Caco-2 (cell line): Measurements from ENCODE around the gene SPATA17. TPM values are rescaled to one million over a fixed set of nuclear protein-coding genes. Genes with fewer than 3 reads are reported as not detected.
"Not testable (repeated sequence)": the region's sequence is repeated elsewhere in the genome, so short reads cannot be mapped to it uniquely, and the experiment has no call there.

Source experiments
- BruUV-seq: library from RNA; stranded (reverse); fragments of 400-500 nt; replicated peaks from 2 replicates; lab custom pipeline; 2021; lab: Mats Ljungman, UMichigan
- CTCF ChIA-PET: fragments of 300-600 bp; sonication (Branson Sonifier 250); formaldehyde crosslinking; loops from one replicate; lab custom pipeline; 2022; ENCODE audit warnings: antibody characterized with exemption; lab: Charles Lee
- POLR2A ChIA-PET: fragments of 300-600 bp; sonication (Branson Sonifier 250); formaldehyde crosslinking; loops from one replicate; lab custom pipeline; 2022; ENCODE audit warnings: antibody characterized with exemption; lab: Charles Lee
- DNase-seq, 2 experiments: peaks; one replicate each; pipeline versions ENCODE4 v3.0.0 to v3.0.0-alpha.2; 2020 to 2022
- H3K27me3 ChIP-seq: replicated peaks from 2 replicates; pipeline ENCODE4 v1.6.0; 2011; ENCODE audit warnings: low read length; ENCODE audit not compliant: control insufficient read depth, insufficient read depth
- H3K36me3 ChIP-seq: 2 replicates; pipeline ENCODE4 v1.5.1; 2011; ENCODE audit warnings: low read length; ENCODE audit not compliant: control insufficient read depth, insufficient read depth
- H3K4me1 ChIP-seq: fragments of 250-450 bp; sonication (Bioruptor Pico); 2 replicates; pipeline ENCODE4 v1.5.1; 2020; ENCODE audit warnings: mild to moderate bottlenecking
- H3K4me3 ChIP-seq: 2 replicates; pipeline ENCODE4 v1.5.1; 2011; ENCODE audit warnings: low read depth, mild to moderate bottlenecking, control low read depth, low read length
- H3K9me3 ChIP-seq: fragments of 250-450 bp; sonication (Bioruptor Pico); 2 replicates; pipeline ENCODE4 v1.5.1; 2020; ENCODE audit warnings: mild to moderate bottlenecking, moderate library complexity
- H3K27ac Mint-ChIP-seq: one replicate; pipeline ENCODE4 v1.8.0; 2022; ENCODE audit warnings: mixed read lengths; ENCODE audit not compliant: unreplicated experiment
- H3K27me3 Mint-ChIP-seq: one replicate; pipeline ENCODE4 v1.8.0; 2022; ENCODE audit warnings: mixed read lengths; ENCODE audit not compliant: insufficient read depth, unreplicated experiment
- H3K36me3 Mint-ChIP-seq: one replicate; pipeline ENCODE4 v1.8.0; 2022; ENCODE audit warnings: mild to moderate bottlenecking, mixed read lengths; ENCODE audit not compliant: insufficient read depth, unreplicated experiment
- H3K4me1 Mint-ChIP-seq: one replicate; pipeline ENCODE4 v1.8.0; 2022; ENCODE audit warnings: low read depth, mixed read lengths; ENCODE audit not compliant: unreplicated experiment
- H3K4me3 Mint-ChIP-seq: one replicate; pipeline ENCODE4 v1.8.0; 2022; ENCODE audit warnings: mild to moderate bottlenecking, moderate library complexity, mixed read lengths; ENCODE audit not compliant: unreplicated experiment
- H3K9me3 Mint-ChIP-seq: one replicate; pipeline ENCODE4 v1.8.0; 2022; ENCODE audit warnings: mixed read lengths; ENCODE audit not compliant: unreplicated experiment
- intact Hi-C: fragments of 100-400 bp; cut with micrococcal nuclease; formaldehyde crosslinking; loops from one replicate; pipeline ENCODE4 v1.10.0; 2022; ENCODE audit not compliant: unreplicated experiment
- total RNA-seq: library from RNA; stranded (reverse); gene quantifications from 2 replicates; pipeline ENCODE4 v1.2.3, GENCODE V29; 2022
- TF ChIP-seq, protein P1 (sequence below), 2 experiments: fragments of 200-600 bp in 1 of 2; IDR thresholded peaks; 1 replicate in 1 of 2; 2 replicates in 1 of 2; pipeline versions ENCODE4 v1.5.1 to v1.8.0; 2011 to 2022; ENCODE audit warnings: antibody characterized with exemption in 1 of 2, control low read depth in 1 of 2, inconsistent platforms in 1 of 2, low read depth in 1 of 2, low read length in 1 of 2, mild to moderate bottlenecking in 1 of 2, moderate library complexity in 1 of 2; ENCODE audit not compliant: insufficient read depth in 1 of 2, severe bottlenecking in 1 of 2, unreplicated experiment in 1 of 2

Gene SPATA17
- total RNA-seq, 1 experiment from 2014 or later = 1.1 TPM

DNA sequence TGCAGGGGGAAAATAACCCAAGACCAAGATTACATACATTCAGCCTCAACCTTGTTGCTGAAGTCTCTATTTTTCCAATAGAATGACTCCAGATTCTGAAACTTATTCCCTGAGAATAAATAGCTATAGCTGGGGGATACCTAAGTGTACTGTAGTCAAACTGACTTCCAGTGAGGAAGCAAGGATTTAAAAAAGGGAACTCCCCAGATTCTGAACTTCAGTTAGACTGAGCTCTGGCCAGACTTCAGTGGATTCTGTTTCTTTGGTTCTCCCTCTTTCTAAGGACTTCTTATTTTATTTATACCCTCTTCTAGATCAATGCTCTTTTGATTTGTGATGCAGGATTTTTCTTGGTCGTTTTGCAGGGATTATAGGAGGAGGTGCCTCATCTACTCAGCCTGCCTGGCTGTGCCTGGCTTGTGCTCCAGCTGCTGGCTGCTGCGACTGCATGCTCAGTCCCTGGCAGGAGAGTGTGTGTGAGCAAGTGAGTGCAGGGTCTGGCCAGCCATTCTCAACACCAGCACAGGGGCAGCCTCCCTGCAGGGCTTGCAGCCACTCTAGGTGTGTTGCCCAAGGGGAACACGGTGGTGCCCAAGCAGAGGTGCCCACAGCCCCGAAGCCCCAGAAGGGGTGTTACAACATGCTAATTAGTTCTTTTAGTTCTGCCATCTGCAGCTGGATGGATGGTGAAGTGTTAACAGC, 43.0 kb downstream of the SPATA17 start:
- Mint-ChIP-seq H3K4me1 (no peaks in the 10 kb centered on the region), H3K4me3 (no peak overlapping the region), H3K27me3 (peaks cover 7% of the 10 kb centered on the region), H3K27ac (no peak overlapping the region), H3K36me3 (no peaks in the 10 kb centered on the region), H3K9me3 (no peaks in the 10 kb centered on the region)
- no peak overlapping the region for H3K4me3 ChIP-seq
- CTCF ChIA-PET = no interaction called here
- no peaks in the 10 kb centered on the region for H3K27me3 ChIP-seq
- no peaks in the 10 kb centered on the region for H3K36me3 ChIP-seq
- no peak for DNase-seq
- no peaks in the 10 kb centered on the region for H3K9me3 ChIP-seq
- TF ChIP-seq, protein P1, sequence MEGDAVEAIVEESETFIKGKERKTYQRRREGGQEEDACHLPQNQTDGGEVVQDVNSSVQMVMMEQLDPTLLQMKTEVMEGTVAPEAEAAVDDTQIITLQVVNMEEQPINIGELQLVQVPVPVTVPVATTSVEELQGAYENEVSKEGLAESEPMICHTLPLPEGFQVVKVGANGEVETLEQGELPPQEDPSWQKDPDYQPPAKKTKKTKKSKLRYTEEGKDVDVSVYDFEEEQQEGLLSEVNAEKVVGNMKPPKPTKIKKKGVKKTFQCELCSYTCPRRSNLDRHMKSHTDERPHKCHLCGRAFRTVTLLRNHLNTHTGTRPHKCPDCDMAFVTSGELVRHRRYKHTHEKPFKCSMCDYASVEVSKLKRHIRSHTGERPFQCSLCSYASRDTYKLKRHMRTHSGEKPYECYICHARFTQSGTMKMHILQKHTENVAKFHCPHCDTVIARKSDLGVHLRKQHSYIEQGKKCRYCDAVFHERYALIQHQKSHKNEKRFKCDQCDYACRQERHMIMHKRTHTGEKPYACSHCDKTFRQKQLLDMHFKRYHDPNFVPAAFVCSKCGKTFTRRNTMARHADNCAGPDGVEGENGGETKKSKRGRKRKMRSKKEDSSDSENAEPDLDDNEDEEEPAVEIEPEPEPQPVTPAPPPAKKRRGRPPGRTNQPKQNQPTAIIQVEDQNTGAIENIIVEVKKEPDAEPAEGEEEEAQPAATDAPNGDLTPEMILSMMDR (IDR thresholded peaks at IDR 0.05; ENCODE audit: insufficient read depth in 1 of 2, low read depth in 1 of 2, low read length in 1 of 2, severe bottlenecking in 1 of 2, unreplicated experiment in 1 of 2) = no peak
- intact Hi-C loops = no loop called here
- H3K4me1 ChIP-seq = no peaks in the 10 kb centered on the region
- POLR2A ChIA-PET = no interaction called here
- no TSS peak for BruUV-seq

DNA sequence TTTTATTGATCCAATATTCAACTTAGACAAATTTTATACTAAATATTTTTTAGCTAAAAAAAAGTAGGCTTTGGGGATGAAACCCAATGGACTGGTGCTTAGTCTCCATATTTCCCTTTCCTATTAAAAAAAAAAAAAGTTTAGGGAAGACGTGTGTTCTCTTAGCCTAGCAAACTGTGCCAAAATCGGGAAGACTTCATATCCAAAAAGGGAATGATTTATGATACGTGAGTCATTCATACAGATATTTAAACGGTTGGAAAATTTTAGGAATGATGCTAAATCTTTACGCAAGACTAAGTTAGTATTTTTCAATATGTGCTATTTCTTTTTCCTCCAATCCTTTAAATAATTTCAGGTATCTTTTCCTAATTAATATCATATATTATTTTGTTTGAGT, 50.7 kb downstream of the SPATA17 start:
- intact Hi-C loops = loop anchor here (10.0 kb wide), 1 partner anchor 63 kb away; no protein-coding TSS in a partner anchor
- Histone ChIP-seq H3K36me3 (no peaks in the 10 kb centered on the region), H3K27me3 (no peaks in the 10 kb centered on the region), H3K9me3 (no peaks in the 10 kb centered on the region), H3K4me1 (no peaks in the 10 kb centered on the region), H3K4me3 (no peak overlapping the region)
- H3K27ac Mint-ChIP-seq = no peak overlapping the region
- no peaks in the 10 kb centered on the region for H3K36me3 Mint-ChIP-seq
- H3K27me3 Mint-ChIP-seq = no peaks in the 10 kb centered on the region
- H3K4me1 Mint-ChIP-seq = no peaks in the 10 kb centered on the region
- CTCF ChIA-PET = no interaction called here
- no TSS peak for BruUV-seq
- DNase-seq = no peak
- POLR2A ChIA-PET = no interaction called here
- H3K4me3 Mint-ChIP-seq = no peak overlapping the region
- no peaks in the 10 kb centered on the region for H3K9me3 Mint-ChIP-seq
- TF ChIP-seq, protein P1 (IDR thresholded peaks at IDR 0.05; ENCODE audit: insufficient read depth in 1 of 2, low read depth in 1 of 2, low read length in 1 of 2, severe bottlenecking in 1 of 2, unreplicated experiment in 1 of 2) = no peak

DNA sequence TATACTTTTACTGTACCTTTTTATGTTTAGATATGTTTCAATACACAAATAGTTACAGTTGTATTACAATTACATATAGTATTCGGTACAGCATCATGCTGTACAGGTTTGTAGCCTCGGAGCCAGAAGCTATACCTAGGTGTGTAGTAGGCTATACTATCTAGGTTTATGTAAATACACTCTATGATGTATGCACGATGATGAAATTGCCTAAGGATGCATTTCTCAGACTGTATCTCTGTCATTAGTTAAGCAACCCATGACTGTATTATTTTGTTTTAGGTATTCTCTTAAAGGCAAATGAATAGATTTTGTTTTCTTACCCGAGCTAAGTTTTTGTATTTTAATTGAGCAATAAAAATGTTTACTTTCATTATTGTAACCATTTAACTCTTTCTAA, 56.4 kb downstream of the SPATA17 start:
- no peaks in the 10 kb centered on the region for H3K36me3 Mint-ChIP-seq
- no peaks in the 10 kb centered on the region for H3K4me1 Mint-ChIP-seq
- CTCF ChIA-PET = no interaction called here
- H3K4me3 Mint-ChIP-seq = no peak overlapping the region
- H3K4me1 ChIP-seq = no peaks in the 10 kb centered on the region
- DNase-seq = no peak
- no peaks in the 10 kb centered on the region for H3K36me3 ChIP-seq
- H3K27ac Mint-ChIP-seq = no peak overlapping the region
- H3K27me3 Mint-ChIP-seq = no peaks in the 10 kb centered on the region
- intact Hi-C loops = loop anchor here (10.0 kb wide), 1 partner anchor 57 kb away; no protein-coding TSS in a partner anchor
- BruUV-seq = no TSS peak
- TF ChIP-seq, protein P1 (IDR thresholded peaks at IDR 0.05; ENCODE audit: insufficient read depth in 1 of 2, low read depth in 1 of 2, low read length in 1 of 2, severe bottlenecking in 1 of 2, unreplicated experiment in 1 of 2) = no peak
- H3K4me3 ChIP-seq = no peak overlapping the region
- no peaks in the 10 kb centered on the region for H3K27me3 ChIP-seq
- POLR2A ChIA-PET = no interaction called here
- no peaks in the 10 kb centered on the region for H3K9me3 Mint-ChIP-seq
- no peaks in the 10 kb centered on the region for H3K9me3 ChIP-seq

DNA sequence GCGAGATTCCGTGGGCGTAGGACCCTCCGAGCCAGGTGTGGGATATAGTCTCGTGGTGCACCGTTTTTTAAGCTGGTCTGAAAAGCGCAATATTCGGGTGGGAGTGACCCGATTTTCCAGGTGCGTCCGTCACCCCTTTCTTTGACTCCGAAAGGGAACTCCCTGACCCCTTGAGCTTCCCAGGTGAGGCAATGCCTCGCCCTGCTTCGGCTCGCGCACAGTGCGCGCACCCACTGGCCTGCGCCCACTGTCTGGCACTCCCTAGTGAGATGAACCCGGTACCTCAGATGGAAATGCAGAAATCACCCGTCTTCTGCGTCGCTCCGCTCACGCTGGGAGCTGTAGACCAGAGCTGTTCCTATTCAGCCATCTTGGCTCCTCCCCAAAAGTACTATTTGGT, 65.0 kb downstream of the SPATA17 start:
- H3K9me3 Mint-ChIP-seq, BruUV-seq, H3K27me3 ChIP-seq, H3K36me3 Mint-ChIP-seq, H3K4me1 Mint-ChIP-seq, H3K4me3 ChIP-seq, H3K9me3 ChIP-seq, CTCF ChIA-PET, DNase-seq, H3K4me3 Mint-ChIP-seq, H3K36me3 ChIP-seq, intact Hi-C loops, H3K27me3 Mint-ChIP-seq, POLR2A ChIA-PET, H3K27ac Mint-ChIP-seq, H3K4me1 ChIP-seq: not testable (repeated sequence)
